Tibial nerve (tissue), 3 donors: Measurements from ENCODE around the gene MEIS1.

Experiments
- CTCF ChIP-seq, 5 experiments: fragments of 200-600 bp in 3 of 5; fragments of 450-650 bp in 2 of 5; sonication (generic) in 3 of 5; IDR thresholded peaks; one replicate each; pipeline ENCODE4 v1.5.1; 2016 to 2019; ENCODE audit warnings: antibody characterized with exemption in 5 of 5, mild to moderate bottlenecking in 3 of 5, moderate library complexity in 2 of 5
- POLR2A ChIP-seq, 2 donors: fragments of 450-650 bp; IDR thresholded peaks; one replicate each; pipeline ENCODE4 v1.6.1; 2017; ENCODE audit warnings: antibody characterized with exemption in 2 of 2, mild to moderate bottlenecking in 2 of 2, moderate library complexity in 2 of 2

- TF ChIP-seq POLR2A (IDR thresholded peaks at IDR 0.05) (no peak), CTCF (IDR thresholded peaks at IDR 0.05) (no peak)
Measured at GRCh38 chr2:66563473-66563872, 128.5 kb downstream of the MEIS1 start.
